Measurements from ENCODE around the gene BRINP2.

Gene BRINP2

DNA sequence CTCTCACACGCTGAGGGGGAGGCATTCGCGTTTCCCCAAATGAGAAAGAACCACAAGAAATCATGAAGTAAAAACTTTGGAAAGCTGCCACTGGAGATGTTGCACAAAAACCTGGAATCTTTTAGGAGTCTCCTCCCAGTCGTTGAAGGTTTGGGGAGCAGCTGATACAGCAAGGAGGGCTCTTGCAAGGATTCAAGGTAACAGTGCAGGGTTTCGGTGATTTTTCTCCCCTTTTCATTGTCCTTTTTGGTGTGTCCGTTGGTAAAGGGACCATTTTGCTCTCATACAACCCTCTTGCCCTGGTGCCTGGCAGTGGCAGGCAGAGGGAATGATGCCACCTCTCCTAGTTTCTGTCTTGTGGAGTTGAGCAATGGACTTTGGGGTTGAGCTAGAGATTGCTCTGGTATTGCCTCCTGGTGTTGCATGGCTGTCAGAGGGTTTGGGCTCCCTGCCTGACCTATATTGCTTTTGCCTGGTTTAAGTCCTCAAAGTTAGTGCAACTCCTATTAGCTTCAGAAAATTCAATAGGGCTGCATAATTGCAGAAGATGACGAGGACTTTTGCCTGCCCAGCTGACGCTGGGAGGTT is 872 bp downstream of the BRINP2 start:
- Histone ChIP-seq H3K27me3 (ENCODE audit: control insufficient read depth, insufficient read depth, low read length) (peaks cover 98% of the 10 kb centered on the region), H3K4me3 (ENCODE audit: low read depth, low read length) (peak overlapping the region; percentile 67)

DNA sequence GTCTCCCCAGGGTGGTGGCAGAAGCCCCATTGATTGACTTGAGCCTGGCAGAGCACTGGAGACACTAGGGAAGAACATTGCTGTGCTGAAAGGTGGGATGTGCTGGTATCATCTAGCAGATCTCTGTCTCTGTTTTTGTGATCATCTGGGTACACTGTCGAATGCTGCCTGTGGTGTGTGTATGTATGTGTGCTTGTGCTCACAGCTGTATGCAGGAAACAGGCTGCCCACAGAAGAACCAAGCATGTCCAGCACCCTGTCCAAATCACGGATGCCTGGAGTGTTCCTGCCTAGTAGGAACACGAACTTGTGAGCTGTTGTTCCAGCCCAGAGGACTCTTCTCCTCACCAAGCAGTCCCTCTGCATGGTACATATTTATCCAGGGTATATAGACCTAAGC is 1.5 kb downstream of the BRINP2 start:
- Histone ChIP-seq H3K27me3 (ENCODE audit: control insufficient read depth, insufficient read depth, low read length) (peaks cover 98% of the 10 kb centered on the region), H3K4me3 (ENCODE audit: low read depth, low read length) (no peak overlapping the region), H3K4me1 (ENCODE audit: control insufficient read depth, insufficient read depth, low read length) (peaks cover 3% of the 10 kb centered on the region; the same call in 1 of the 2 replicates), H3K36me3 (ENCODE audit: control insufficient read depth, insufficient read depth, low read length) (no peaks in the 10 kb centered on the region), H3K27ac (ENCODE audit: low read depth, low read length) (no peak overlapping the region), H3K9me3 (ENCODE audit: control insufficient read depth, insufficient read depth, low read depth, low read length) (no peaks in the 10 kb centered on the region), H3K9ac (ENCODE audit: low read length) (no peak overlapping the region)

More for the DNA sequence above, 872 bp downstream of the BRINP2 start:
- Histone ChIP-seq H3K9me3 (ENCODE audit: control insufficient read depth, insufficient read depth, low read depth, low read length) (no peaks in the 10 kb centered on the region), H3K4me1 (ENCODE audit: control insufficient read depth, insufficient read depth, low read length) (peaks cover 3% of the 10 kb centered on the region; the same call in 1 of the 2 replicates), H3K9ac (ENCODE audit: low read length) (no peak overlapping the region), H3K36me3 (ENCODE audit: control insufficient read depth, insufficient read depth, low read length) (no peaks in the 10 kb centered on the region), H3K27ac (ENCODE audit: low read depth, low read length) (no peak overlapping the region)

DNA sequence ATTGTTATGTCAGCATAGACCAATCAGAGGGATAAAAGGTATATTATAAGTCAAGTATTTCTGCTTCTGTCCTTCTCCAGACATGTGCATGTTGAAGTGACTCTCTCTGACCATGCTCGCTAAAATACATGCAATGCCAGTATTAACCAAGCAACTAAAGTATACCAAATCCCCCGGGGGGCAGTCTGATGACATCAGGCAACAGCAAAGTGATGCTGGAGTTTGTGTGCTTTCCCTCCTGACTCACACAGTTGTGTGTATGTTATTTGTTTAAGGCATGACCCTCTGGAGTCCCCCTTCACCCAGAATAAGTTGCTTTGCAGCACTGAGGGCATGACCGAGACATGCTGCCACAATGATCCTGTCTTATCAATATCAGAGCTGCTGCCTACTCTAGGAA is 2.1 kb downstream of the BRINP2 start:
- Histone ChIP-seq H3K9me3 (ENCODE audit: control insufficient read depth, insufficient read depth, low read depth, low read length) (no peaks in the 10 kb centered on the region), H3K36me3 (ENCODE audit: control insufficient read depth, insufficient read depth, low read length) (no peaks in the 10 kb centered on the region), H3K9ac (ENCODE audit: low read length) (no peak overlapping the region), H3K4me3 (ENCODE audit: low read depth, low read length) (no peak overlapping the region), H3K4me1 (ENCODE audit: control insufficient read depth, insufficient read depth, low read length) (peaks cover 3% of the 10 kb centered on the region; the same call in 1 of the 2 replicates), H3K27ac (ENCODE audit: low read depth, low read length) (no peak overlapping the region), H3K27me3 (ENCODE audit: control insufficient read depth, insufficient read depth, low read length) (peaks cover 98% of the 10 kb centered on the region)

DNA sequence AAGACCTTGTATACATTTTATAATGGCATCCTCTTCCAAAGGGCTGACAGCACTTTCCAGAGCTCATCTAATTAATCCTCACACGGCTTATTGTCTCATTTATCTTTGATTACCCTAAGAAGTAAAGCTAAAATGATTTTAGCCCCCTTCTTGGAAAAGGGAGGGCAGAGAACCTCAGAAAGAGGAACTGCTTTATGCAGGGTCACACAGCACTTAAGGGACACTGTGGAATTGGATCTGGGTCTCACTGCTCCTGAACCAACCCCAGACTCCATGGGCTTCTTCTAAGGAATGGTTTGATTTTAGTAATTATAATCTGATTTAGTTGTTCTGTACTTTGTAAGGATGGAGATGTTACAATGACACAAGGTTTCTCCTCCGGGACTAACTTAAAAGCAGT is 3.2 kb downstream of the BRINP2 start:
- Histone ChIP-seq H3K9ac (ENCODE audit: low read length) (no peak overlapping the region), H3K9me3 (ENCODE audit: control insufficient read depth, insufficient read depth, low read depth, low read length) (no peaks in the 10 kb centered on the region), H3K27ac (ENCODE audit: low read depth, low read length) (no peak overlapping the region), H3K4me1 (ENCODE audit: control insufficient read depth, insufficient read depth, low read length) (peaks cover 3% of the 10 kb centered on the region; the same call in 1 of the 2 replicates), H3K36me3 (ENCODE audit: control insufficient read depth, insufficient read depth, low read length) (no peaks in the 10 kb centered on the region), H3K4me3 (ENCODE audit: low read depth, low read length) (no peak overlapping the region), H3K27me3 (ENCODE audit: control insufficient read depth, insufficient read depth, low read length) (peaks cover 98% of the 10 kb centered on the region)

DNA sequence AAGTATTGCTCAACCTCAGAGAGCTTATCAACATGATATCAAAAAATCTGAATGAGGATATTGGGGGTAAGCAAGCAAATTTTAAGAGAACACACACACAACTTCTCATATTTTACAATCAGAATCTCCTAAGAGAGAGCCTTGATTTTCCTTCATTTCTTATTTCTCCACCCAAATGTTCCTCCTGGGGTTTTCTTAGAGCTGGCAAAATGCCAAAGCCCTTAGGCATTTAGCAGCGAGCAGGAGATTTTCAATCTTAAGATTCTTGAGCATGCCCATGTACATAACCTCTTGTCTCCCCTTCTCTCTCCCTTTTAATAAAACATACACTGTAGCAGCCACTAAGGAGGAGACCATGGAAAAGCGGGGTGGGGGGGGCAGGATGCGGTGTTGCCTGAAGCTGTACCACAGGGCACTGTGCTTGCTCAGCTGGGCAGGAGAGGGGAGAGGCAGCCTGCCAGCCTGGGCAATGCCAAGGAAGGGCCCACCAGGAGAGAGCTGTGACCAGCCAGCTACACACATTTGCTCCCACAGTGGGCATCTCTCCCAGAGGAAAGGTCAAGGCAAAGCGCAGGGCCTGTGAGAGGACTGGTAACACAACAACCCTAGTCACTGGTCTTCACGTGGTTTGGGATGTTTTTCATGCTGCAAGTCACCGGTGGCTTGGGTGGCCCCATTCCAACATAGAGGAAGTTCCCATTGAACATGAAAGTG is 4.3 kb downstream of the BRINP2 start:
- no peak overlapping the region for H3K27ac ChIP-seq (ENCODE audit: low read depth, low read length)
- no peaks in the 10 kb centered on the region for H3K9me3 ChIP-seq (ENCODE audit: control insufficient read depth, insufficient read depth, low read depth, low read length)
- peaks cover 98% of the 10 kb centered on the region for H3K27me3 ChIP-seq (ENCODE audit: control insufficient read depth, insufficient read depth, low read length)
- peaks cover 3% of the 10 kb centered on the region; the same call in 1 of the 2 replicates for H3K4me1 ChIP-seq (ENCODE audit: control insufficient read depth, insufficient read depth, low read length)
- no peak overlapping the region for H3K4me3 ChIP-seq (ENCODE audit: low read depth, low read length)
- no peaks in the 10 kb centered on the region for H3K36me3 ChIP-seq (ENCODE audit: control insufficient read depth, insufficient read depth, low read length)
- no peak overlapping the region for H3K9ac ChIP-seq (ENCODE audit: low read length)

DNA sequence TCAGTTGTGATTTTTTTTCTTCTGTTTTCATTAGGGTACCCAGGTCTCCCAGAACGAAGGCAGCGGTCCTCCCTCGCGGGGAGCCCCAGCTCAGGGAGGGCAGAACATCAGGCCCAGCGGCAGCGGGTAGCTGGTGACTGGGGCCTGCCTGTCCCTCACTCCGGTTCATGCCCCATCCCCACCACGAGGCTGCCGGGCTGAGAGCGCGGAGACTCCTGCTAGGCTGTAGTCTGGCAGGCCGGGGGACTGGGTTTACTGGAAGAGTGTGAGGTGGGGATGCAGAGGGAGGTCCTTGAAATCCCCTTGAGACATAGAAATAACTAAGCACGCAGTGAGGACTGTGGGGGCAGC is 10.5 kb downstream of the BRINP2 start:
- H3K4me1 ChIP-seq (ENCODE audit: control insufficient read depth, insufficient read depth, low read length) = peaks cover 10% of the 10 kb centered on the region; the same call in 1 of the 2 replicates
- H3K4me3 ChIP-seq (ENCODE audit: low read depth, low read length) = peak overlapping the region; percentile 60
- H3K27ac ChIP-seq (ENCODE audit: low read depth, low read length) = no peak overlapping the region
- no peaks in the 10 kb centered on the region for H3K36me3 ChIP-seq (ENCODE audit: control insufficient read depth, insufficient read depth, low read length)
- no peak overlapping the region for H3K9ac ChIP-seq (ENCODE audit: low read length)
- no peaks in the 10 kb centered on the region for H3K9me3 ChIP-seq (ENCODE audit: control insufficient read depth, insufficient read depth, low read depth, low read length)
- peaks cover 62% of the 10 kb centered on the region for H3K27me3 ChIP-seq (ENCODE audit: control insufficient read depth, insufficient read depth, low read length)

DNA sequence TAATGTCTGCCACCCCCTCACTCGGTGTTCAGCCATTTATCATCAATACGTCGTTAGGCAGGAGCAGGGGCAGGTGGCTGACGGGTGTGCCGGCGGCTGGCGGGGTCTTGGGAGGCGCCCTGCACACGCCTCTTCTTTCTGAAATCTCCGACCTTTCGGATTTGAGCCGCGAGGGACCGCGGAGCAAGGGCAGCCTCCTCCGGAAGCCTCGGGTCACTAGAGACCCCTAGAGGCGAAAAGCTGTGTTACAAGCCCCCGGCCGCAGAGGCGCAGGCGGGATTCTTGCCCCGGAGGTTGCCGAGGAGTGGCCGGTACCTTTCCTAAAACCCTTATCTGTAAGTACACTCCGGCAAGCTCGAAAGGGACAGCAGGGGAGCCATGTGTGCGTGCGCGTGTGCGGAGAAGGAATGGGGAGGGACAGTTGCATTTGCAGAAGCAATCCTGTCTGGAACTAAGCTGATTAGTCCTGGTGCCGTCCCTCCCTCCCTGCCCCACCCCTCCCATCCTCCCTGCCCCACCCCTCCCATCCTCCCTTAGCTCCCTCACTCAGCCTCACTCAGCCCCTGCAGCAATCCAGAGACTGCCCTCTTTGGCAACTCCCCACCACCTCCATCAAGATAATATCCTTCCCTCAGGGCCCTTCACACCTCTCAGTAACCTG is 11.0 kb downstream of the BRINP2 start:
- Histone ChIP-seq H3K4me1 (ENCODE audit: control insufficient read depth, insufficient read depth, low read length) (peaks cover 10% of the 10 kb centered on the region; the same call in 1 of the 2 replicates), H3K27me3 (ENCODE audit: control insufficient read depth, insufficient read depth, low read length) (peaks cover 59% of the 10 kb centered on the region), H3K9ac (ENCODE audit: low read length) (no peak overlapping the region), H3K4me3 (ENCODE audit: low read depth, low read length) (peak overlapping the region; percentile 60), H3K27ac (ENCODE audit: low read depth, low read length) (no peak overlapping the region), H3K9me3 (ENCODE audit: control insufficient read depth, insufficient read depth, low read depth, low read length) (no peaks in the 10 kb centered on the region), H3K36me3 (ENCODE audit: control insufficient read depth, insufficient read depth, low read length) (no peaks in the 10 kb centered on the region)

DNA sequence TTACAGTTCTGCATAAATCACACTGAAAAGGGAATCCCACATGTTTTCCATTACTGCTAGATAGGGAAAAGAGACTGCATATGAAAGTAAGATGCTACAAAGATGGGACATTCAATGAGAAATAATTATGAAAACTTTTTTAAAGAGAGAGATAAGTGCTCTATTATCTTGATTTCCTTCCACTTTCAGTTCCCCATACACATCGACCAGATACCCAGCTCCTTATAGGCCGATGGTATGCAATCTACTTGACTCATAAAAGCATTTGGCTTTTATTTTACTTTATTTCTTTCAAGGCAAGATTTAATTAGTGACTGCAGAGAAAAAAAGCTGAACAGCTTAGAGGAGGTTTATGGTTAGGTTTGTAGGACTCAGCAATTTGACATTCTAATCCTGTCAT is 13.1 kb downstream of the BRINP2 start:
- Histone ChIP-seq H3K27ac (ENCODE audit: low read depth, low read length) (no peak overlapping the region), H3K36me3 (ENCODE audit: control insufficient read depth, insufficient read depth, low read length) (no peaks in the 10 kb centered on the region), H3K9ac (ENCODE audit: low read length) (no peak overlapping the region), H3K4me1 (ENCODE audit: control insufficient read depth, insufficient read depth, low read length) (peaks cover 10% of the 10 kb centered on the region; the same call in 1 of the 2 replicates), H3K27me3 (ENCODE audit: control insufficient read depth, insufficient read depth, low read length) (peaks cover 38% of the 10 kb centered on the region), H3K4me3 (ENCODE audit: low read depth, low read length) (no peak overlapping the region), H3K9me3 (ENCODE audit: control insufficient read depth, insufficient read depth, low read depth, low read length) (no peaks in the 10 kb centered on the region)

DNA sequence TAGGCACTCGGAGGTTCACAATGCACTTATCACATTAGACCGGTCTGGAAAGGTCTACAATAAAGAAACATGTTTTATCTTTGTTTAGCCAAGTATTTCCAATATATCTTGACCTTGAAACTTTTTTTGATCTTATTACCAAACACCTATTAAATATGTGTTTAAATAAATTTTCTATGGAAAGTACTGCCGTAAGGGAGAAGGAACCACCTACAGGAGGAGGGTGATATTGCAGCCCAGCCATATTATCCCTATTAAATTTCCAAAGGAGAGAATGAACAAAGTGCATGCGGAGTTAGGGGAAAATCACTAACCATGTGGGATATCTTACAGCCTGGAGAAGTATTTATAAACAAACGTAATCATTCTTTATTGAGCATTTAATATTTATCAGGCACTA is 14.5 kb downstream of the BRINP2 start:
- H3K27me3 ChIP-seq (ENCODE audit: control insufficient read depth, insufficient read depth, low read length) = peaks cover 26% of the 10 kb centered on the region
- no peak overlapping the region for H3K9ac ChIP-seq (ENCODE audit: low read length)
- no peak overlapping the region for H3K27ac ChIP-seq (ENCODE audit: low read depth, low read length)
- H3K9me3 ChIP-seq (ENCODE audit: control insufficient read depth, insufficient read depth, low read depth, low read length) = no peaks in the 10 kb centered on the region
- no peaks in the 10 kb centered on the region for H3K36me3 ChIP-seq (ENCODE audit: control insufficient read depth, insufficient read depth, low read length)
- no peak overlapping the region for H3K4me3 ChIP-seq (ENCODE audit: low read depth, low read length)
- H3K4me1 ChIP-seq (ENCODE audit: control insufficient read depth, insufficient read depth, low read length) = peaks cover 10% of the 10 kb centered on the region; the same call in 1 of the 2 replicates

DNA sequence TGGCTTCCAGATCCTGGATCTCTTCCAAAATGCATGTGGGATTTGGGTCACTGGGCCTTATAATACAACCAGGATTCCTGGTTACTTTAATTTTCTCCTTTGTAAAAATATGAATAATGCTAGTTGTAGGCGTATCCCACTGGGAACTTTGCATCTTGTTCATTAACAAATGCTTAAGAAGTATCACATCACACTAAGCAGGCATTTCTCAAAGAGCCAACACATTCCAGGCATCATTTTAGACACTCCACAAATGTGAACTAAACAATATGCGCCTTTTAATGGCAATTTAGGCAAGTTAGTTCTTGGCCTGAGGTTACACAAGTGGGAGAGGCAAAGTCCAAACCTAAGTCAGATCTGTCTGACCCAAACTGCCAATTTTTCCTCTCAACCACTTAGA is 15.9 kb downstream of the BRINP2 start:
- Histone ChIP-seq H3K4me3 (ENCODE audit: low read depth, low read length) (no peak overlapping the region), H3K4me1 (ENCODE audit: control insufficient read depth, insufficient read depth, low read length) (peaks cover 3% of the 10 kb centered on the region; the same call in 1 of the 2 replicates), H3K27me3 (ENCODE audit: control insufficient read depth, insufficient read depth, low read length) (peaks cover 16% of the 10 kb centered on the region), H3K9me3 (ENCODE audit: control insufficient read depth, insufficient read depth, low read depth, low read length) (no peaks in the 10 kb centered on the region), H3K27ac (ENCODE audit: low read depth, low read length) (no peak overlapping the region), H3K9ac (ENCODE audit: low read length) (no peak overlapping the region), H3K36me3 (ENCODE audit: control insufficient read depth, insufficient read depth, low read length) (no peaks in the 10 kb centered on the region)

Data from HUES6 (cell line).